Ovary (tissue), 9 donors: ENCODE measurements around the gene TRIM16. TPM values are rescaled to one million over a fixed set of nuclear protein-coding genes. Genes with fewer than 3 reads are reported as not detected.

Experiments used
- DNase-seq, 5 donors: peaks; one replicate each; pipeline ENCODE4 v3.0.0-alpha.2; 2019 to 2020
- H3K27ac ChIP-seq, 2 donors: fragments of 200-600 bp; one replicate each; pipeline versions ENCODE4 v1.5.1 to v1.8.0; 2019 to 2022
- H3K27me3 ChIP-seq: fragments of 200-600 bp; one replicate; pipeline ENCODE4 v1.8.0; 2022
- H3K36me3 ChIP-seq: fragments of 200-600 bp; sonication (generic); one replicate; pipeline ENCODE4 v1.5.1; 2019
- H3K4me1 ChIP-seq: one replicate; pipeline ENCODE4 v1.8.1; 2013; ENCODE audit warnings: mild to moderate bottlenecking, moderate library complexity; ENCODE audit not compliant: insufficient read depth
- H3K4me3 ChIP-seq: fragments of 200-600 bp; sonication (generic); one replicate; pipeline ENCODE4 v1.5.1; 2017
- H3K9me3 ChIP-seq, 2 donors: fragments of 200-600 bp in 1 of 2; sonication (generic) in 1 of 2; one replicate each; pipeline versions ENCODE4 v1.5.1 to v1.8.1; 2013 to 2019; ENCODE audit warnings: mild to moderate bottlenecking in 1 of 2, moderate library complexity in 1 of 2
- EP300 ChIP-seq: sonication (generic); formaldehyde crosslinking; IDR thresholded peaks from one replicate; pipeline ENCODE4 v1.6.1; 2017; ENCODE audit warnings: antibody characterized with exemption
- POLR2A ChIP-seq: fragments of 450-650 bp; IDR thresholded peaks from one replicate; pipeline ENCODE4 v1.6.1; 2017; ENCODE audit warnings: antibody characterized with exemption, mild to moderate bottlenecking, moderate library complexity
- WGBS, 3 donors: extraction: QIAGEN DNeasy Blood & Tissue Kit in 1 of 3; methylation state at CpG; one replicate each; pipeline versions ENCODE4 v1.1.5 to v1.1.7; 2013 to 2017; 5-methylcytosine and 5-hydroxymethylcytosine counted together
- intact Hi-C, 4 donors: fragments of 100-400 bp; cut with DNase I; formaldehyde crosslinking; loops; one replicate each; pipeline versions ENCODE4 v1.11.0 to v1.15.1; 2022 to 2023
- polyA plus RNA-seq, 2 donors: library from polyadenylated mRNA; stranded (reverse); fragments of 200-250 nt in 1 of 2; fragments of 350-450 nt in 1 of 2; fragmentation: Illumina TruSeq in 1 of 2; extraction: RNeasy Lipid Tissue Mini Kit (QIAGEN cat#74804) in 1 of 2; gene quantifications; one replicate each; pipeline ENCODE4 v1.2.3, GENCODE V29; 2013 to 2014
- total RNA-seq, 7 donors: library from RNA; depleted of rRNA in 2 of 7; stranded (reverse); fragments of >200 nt in 2 of 7; fragmentation: NEBNext Ultra II Directional in 3 of 7; extraction: Animal tissue kit (Norgen Biotek cat#: 25700) in 3 of 7; gene quantifications; one replicate each; pipeline versions ENCODE4 v1.1.0 to v1.2.4, GENCODE V29; 2016 to 2023
- TF ChIP-seq, protein P1 (sequence below), 3 donors: fragments of 450-650 bp in 2 of 3; fragments of 200-600 bp in 1 of 3; IDR thresholded peaks; one replicate each; pipeline versions ENCODE4 v1.5.1 to v1.8.0; 2016 to 2022; ENCODE audit warnings: antibody characterized with exemption in 3 of 3, mild to moderate bottlenecking in 1 of 3
- donor health status: DM: no; HTN: no; CAD: no; lungs with moderate emphysema.
- donor health status: DM: no; HTN: no; CAD: no.
- donor health status: Bipolar disorder and iron deficiency.
- donor health status: DM: yes; HTN: yes; CAD: no.
- donor health status: DM: no; HTN: no; CAD: no.
- donor health status: DM: yes; HTN: yes; CAD: no.

The TRIM16 gene
- total and polyA plus RNA-seq, 9 donors = 3.8 to 17.2 (median 11.2) TPM

DNA sequence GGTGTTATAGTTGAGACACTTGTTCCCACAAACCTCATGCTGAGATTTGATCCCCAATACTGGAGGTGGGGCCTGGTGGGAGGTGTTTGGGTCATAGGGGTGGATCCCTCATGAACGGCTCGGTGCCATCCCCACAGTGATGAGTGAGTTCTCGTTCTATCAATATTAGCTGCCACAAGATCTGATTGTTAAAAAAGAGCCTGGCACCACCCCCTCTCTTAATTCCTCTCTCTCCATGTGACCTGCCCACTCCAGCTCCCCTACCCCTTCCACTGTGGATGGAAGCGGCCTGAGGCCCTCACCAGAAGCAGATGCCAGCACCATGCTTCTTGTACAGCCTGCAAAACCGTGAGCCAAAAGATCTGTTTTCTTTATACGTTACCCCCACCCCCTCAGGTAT is 31.2 kb downstream of the TRIM16 start:
- H3K9me3 ChIP-seq = no peaks in the 10 kb centered on the region
- H3K27ac ChIP-seq = no peak overlapping the region
- no peak for DNase-seq
- no peaks in the 10 kb centered on the region for H3K36me3 ChIP-seq
- H3K27me3 ChIP-seq = no peaks in the 10 kb centered on the region
- WGBS, 3 donors = 84 to 91% (median 87%) methylated on average over 6 of the region's 6 CpGs
- TF ChIP-seq EP300 = no peak
- TF ChIP-seq, protein P1, sequence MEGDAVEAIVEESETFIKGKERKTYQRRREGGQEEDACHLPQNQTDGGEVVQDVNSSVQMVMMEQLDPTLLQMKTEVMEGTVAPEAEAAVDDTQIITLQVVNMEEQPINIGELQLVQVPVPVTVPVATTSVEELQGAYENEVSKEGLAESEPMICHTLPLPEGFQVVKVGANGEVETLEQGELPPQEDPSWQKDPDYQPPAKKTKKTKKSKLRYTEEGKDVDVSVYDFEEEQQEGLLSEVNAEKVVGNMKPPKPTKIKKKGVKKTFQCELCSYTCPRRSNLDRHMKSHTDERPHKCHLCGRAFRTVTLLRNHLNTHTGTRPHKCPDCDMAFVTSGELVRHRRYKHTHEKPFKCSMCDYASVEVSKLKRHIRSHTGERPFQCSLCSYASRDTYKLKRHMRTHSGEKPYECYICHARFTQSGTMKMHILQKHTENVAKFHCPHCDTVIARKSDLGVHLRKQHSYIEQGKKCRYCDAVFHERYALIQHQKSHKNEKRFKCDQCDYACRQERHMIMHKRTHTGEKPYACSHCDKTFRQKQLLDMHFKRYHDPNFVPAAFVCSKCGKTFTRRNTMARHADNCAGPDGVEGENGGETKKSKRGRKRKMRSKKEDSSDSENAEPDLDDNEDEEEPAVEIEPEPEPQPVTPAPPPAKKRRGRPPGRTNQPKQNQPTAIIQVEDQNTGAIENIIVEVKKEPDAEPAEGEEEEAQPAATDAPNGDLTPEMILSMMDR (IDR thresholded peaks at IDR 0.05) = no peak
- peaks cover 9% of the 10 kb centered on the region for H3K4me1 ChIP-seq
- no peak overlapping the region for H3K4me3 ChIP-seq
- intact Hi-C loops = no loop called here

DNA sequence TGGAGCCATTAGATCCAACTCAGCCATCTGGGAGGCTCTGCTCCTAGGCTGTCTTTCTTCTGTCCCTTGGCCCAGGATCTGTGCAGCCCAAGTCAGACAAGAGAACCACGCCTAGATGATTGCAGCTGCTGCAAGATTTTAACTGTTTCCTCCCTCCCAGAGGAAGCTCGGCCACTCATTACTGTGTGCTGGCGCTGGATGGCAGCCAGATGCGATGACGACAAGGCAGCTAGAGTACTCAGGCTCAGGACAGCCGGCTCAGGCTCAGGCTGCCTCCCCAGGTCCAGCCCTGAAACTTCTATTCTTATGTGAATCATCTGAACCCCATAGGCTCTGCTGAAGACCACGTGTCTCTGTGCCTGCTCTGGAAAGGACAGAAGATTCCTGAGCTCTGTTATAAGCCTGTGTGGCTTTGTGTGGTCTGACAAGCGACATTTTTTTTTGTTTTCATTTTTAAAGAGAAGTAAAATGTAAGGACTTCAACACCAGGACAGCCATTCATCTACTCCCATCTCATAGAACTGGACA is 32.5 kb downstream of the TRIM16 start:
- Histone ChIP-seq H3K9me3 (no peaks in the 10 kb centered on the region), H3K36me3 (no peaks in the 10 kb centered on the region), H3K4me3 (peak overlapping the region; percentile 25), H3K27ac (peak overlapping the region in 1 of 2 donors; percentile 27), H3K27me3 (no peaks in the 10 kb centered on the region), H3K4me1 (peaks cover 9% of the 10 kb centered on the region)
- TF ChIP-seq POLR2A = no peak
- no peak for TF ChIP-seq EP300
- TF ChIP-seq, protein P1 (IDR thresholded peaks at IDR 0.05) = no peak
- WGBS, 3 donors = 0 to 1% (median 1%) methylated on average over 8 of the region's 8 CpGs
- intact Hi-C loops = no loop called here
- peak; percentile 76 to 85 (median 84) for DNase-seq

- Histone ChIP-seq H3K36me3 (no peaks in the 10 kb centered on the region), H3K4me3 (peak overlapping the region; percentile 25), H3K27me3 (no peaks in the 10 kb centered on the region), H3K27ac (peak overlapping the region in 1 of 2 donors; percentile 27), H3K9me3 (no peaks in the 10 kb centered on the region), H3K4me1 (peaks cover 9% of the 10 kb centered on the region)
- DNase-seq = peak in 2 of 5 donors; percentile 33 to 35
- intact Hi-C loops = no loop called here
- WGBS, 3 donors = 12 to 19% (median 16%) methylated on average over 14 of the region's 14 CpGs
- TF ChIP-seq, protein P1 (IDR thresholded peaks at IDR 0.05) = no peak
- TF ChIP-seq POLR2A (no peak), EP300 (no peak)
These were observed 33.1 kb downstream of the TRIM16 start for GRCh38 chr17:15650741-15651582.

GRCh38 chr17:15649861-15650421 is 34.2 kb downstream of the TRIM16 start:
- peak in 1 of 5 donors; percentile 43 for DNase-seq
- H3K4me1 ChIP-seq = peaks cover 7% of the 10 kb centered on the region
- no peak overlapping the region for H3K4me3 ChIP-seq
- TF ChIP-seq, protein P1 (IDR thresholded peaks at IDR 0.05) = no peak
- TF ChIP-seq EP300 = no peak
- no peak overlapping the region for H3K27ac ChIP-seq
- WGBS, 3 donors = 17 to 20% (median 19%) methylated on average over 6 of the region's 6 CpGs
- intact Hi-C loops = no loop called here
- H3K9me3 ChIP-seq = no peaks in the 10 kb centered on the region
- no peaks in the 10 kb centered on the region for H3K36me3 ChIP-seq
- H3K27me3 ChIP-seq = no peaks in the 10 kb centered on the region
